Liver (tissue), 9 donors: Measurements from ENCODE around the gene C1QL1. TPM values are rescaled to one million over a fixed set of nuclear protein-coding genes. Genes with fewer than 3 reads are reported as not detected.

ENCODE experiments used
- DNase-seq: peaks from one replicate; pipeline ENCODE4 v3.0.0-alpha.2; 2017; ENCODE audit warnings: low spot score
- H3K27ac ChIP-seq, 2 donors: one replicate each; pipeline ENCODE4 v1.7.0; 2013; ENCODE audit warnings: inconsistent platforms in 2 of 2, low read length in 2 of 2, control low read depth in 1 of 2, low read depth in 1 of 2, mild to moderate bottlenecking in 1 of 2
- H3K27me3 ChIP-seq, 4 donors: one replicate each; pipeline versions ENCODE4 v1.6.1 to v1.7.0; 2013; ENCODE audit warnings: low read length in 3 of 4, inconsistent platforms in 1 of 4, mild to moderate bottlenecking in 1 of 4, moderate library complexity in 1 of 4; ENCODE audit not compliant: control insufficient read depth in 4 of 4, insufficient read depth in 4 of 4
- H3K36me3 ChIP-seq, 4 donors: one replicate each; pipeline versions ENCODE4 v1.6.1 to v1.7.0; 2013; ENCODE audit warnings: low read length in 3 of 4, mild to moderate bottlenecking in 3 of 4, low read depth in 1 of 4, moderate library complexity in 1 of 4; ENCODE audit not compliant: control insufficient read depth in 4 of 4, insufficient read depth in 3 of 4
- H3K4me1 ChIP-seq, 4 donors: one replicate each; pipeline versions ENCODE4 v1.6.1 to v1.7.0; 2013; ENCODE audit warnings: low read length in 3 of 4, mild to moderate bottlenecking in 3 of 4, moderate library complexity in 1 of 4; ENCODE audit not compliant: control insufficient read depth in 4 of 4, insufficient read depth in 4 of 4
- H3K4me3 ChIP-seq, 3 donors: one replicate each; pipeline versions ENCODE4 v1.6.1 to v1.7.0; 2013; ENCODE audit warnings: low read length in 3 of 3, control low read depth in 1 of 3, low read depth in 1 of 3, mild to moderate bottlenecking in 1 of 3
- H3K9ac ChIP-seq, 2 donors: one replicate each; pipeline ENCODE4 v1.7.0; 2013; ENCODE audit warnings: low read length in 2 of 2, mild to moderate bottlenecking in 2 of 2, moderate library complexity in 2 of 2, control low read depth in 1 of 2, low read depth in 1 of 2
- H3K9me3 ChIP-seq, 4 donors: one replicate each; pipeline versions ENCODE4 v1.6.1 to v1.7.0; 2013; ENCODE audit warnings: low read length in 3 of 4; ENCODE audit not compliant: control insufficient read depth in 4 of 4
- EGR1 ChIP-seq, 2 donors: IDR thresholded peaks; 2 replicates each; pipeline ENCODE4 v1.6.1; 2016 to 2018; ENCODE audit warnings: antibody characterized with exemption in 2 of 2, low read depth in 2 of 2
- FOXA1 ChIP-seq: IDR thresholded peaks from 2 replicates; pipeline ENCODE4 v1.6.1; 2016; ENCODE audit warnings: antibody characterized with exemption
- FOXA2 ChIP-seq: IDR thresholded peaks from 2 replicates; pipeline ENCODE4 v1.6.1; 2016; ENCODE audit warnings: antibody characterized with exemption
- GABPA ChIP-seq, 2 donors: IDR thresholded peaks in 1 of 2; conservative IDR thresholded peaks in 1 of 2; 2 replicates each; pipeline ENCODE4 v1.6.1; 2016; ENCODE audit warnings: antibody characterized with exemption in 2 of 2, mild to moderate bottlenecking in 1 of 2, moderate library complexity in 1 of 2
- HNF4A ChIP-seq, 2 donors: conservative IDR thresholded peaks; 2 replicates each; pipeline ENCODE4 v1.6.1; 2016; ENCODE audit warnings: antibody characterized with exemption in 2 of 2, mild to moderate bottlenecking in 2 of 2
- HNF4G ChIP-seq: IDR thresholded peaks from 2 replicates; pipeline ENCODE4 v1.6.1; 2016; ENCODE audit warnings: antibody characterized with exemption
- JUND ChIP-seq, 2 donors: IDR thresholded peaks; 2 replicates each; pipeline ENCODE4 v1.6.1; 2016; ENCODE audit warnings: antibody characterized with exemption in 2 of 2
- NR2F2 ChIP-seq: IDR thresholded peaks from 2 replicates; pipeline ENCODE4 v1.6.1; 2016; ENCODE audit warnings: antibody characterized with exemption
- RAD21 ChIP-seq, 2 donors: IDR thresholded peaks; 2 replicates each; pipeline ENCODE4 v1.6.1; 2016; ENCODE audit warnings: antibody characterized with exemption in 2 of 2, mild to moderate bottlenecking in 2 of 2
- RXRA ChIP-seq, 2 donors: IDR thresholded peaks; 2 replicates each; pipeline ENCODE4 v1.6.1; 2017 to 2018; ENCODE audit warnings: antibody characterized with exemption in 2 of 2, mild to moderate bottlenecking in 1 of 2
- SP1 ChIP-seq: IDR thresholded peaks from 2 replicates; pipeline ENCODE4 v1.6.1; 2018; ENCODE audit warnings: antibody characterized with exemption, mild to moderate bottlenecking
- TAF1 ChIP-seq: conservative IDR thresholded peaks from 2 replicates; pipeline ENCODE4 v1.6.1; 2016; ENCODE audit warnings: antibody characterized with exemption, mild to moderate bottlenecking
- YY1 ChIP-seq: IDR thresholded peaks from 2 replicates; pipeline ENCODE4 v1.6.1; 2016; ENCODE audit warnings: antibody characterized with exemption, mild to moderate bottlenecking
- WGBS: extraction: QIAGEN DNeasy Blood & Tissue Kit; methylation state at CpG from one replicate; pipeline ENCODE4 v1.1.7; 2013; 5-methylcytosine and 5-hydroxymethylcytosine counted together
- polyA plus RNA-seq, 2 donors: library from polyadenylated mRNA; stranded (reverse) in 1 of 2; unstranded in 1 of 2; fragments of 200-250 nt in 1 of 2; fragments of >200 nt in 1 of 2; fragmentation: Nextera tagmentation in 1 of 2; extraction: Ambion mirVana in 1 of 2; gene quantifications; one replicate each; pipeline versions ENCODE4 v1.2.1 to v1.2.3, GENCODE V29; 2013 to 2015
- total RNA-seq, 2 donors: library from RNA; depleted of rRNA; stranded (reverse); fragments of >200 nt; gene quantifications; one replicate each; pipeline ENCODE4 v1.2.3, GENCODE V29; 2014
- TF ChIP-seq, protein P1 (sequence below): IDR thresholded peaks from 2 replicates; pipeline ENCODE4 v1.6.1; 2016; ENCODE audit warnings: antibody characterized with exemption
- TF ChIP-seq, protein P2 (sequence below): IDR thresholded peaks from 2 replicates; pipeline ENCODE4 v1.6.1; 2016; ENCODE audit warnings: antibody characterized with exemption, mild to moderate bottlenecking
- TF ChIP-seq, protein P3 (sequence below): IDR thresholded peaks from 2 replicates; pipeline ENCODE4 v1.6.1; 2016; ENCODE audit warnings: antibody characterized with exemption
- TF ChIP-seq, protein P4 (sequence below): IDR thresholded peaks from 2 replicates; pipeline ENCODE4 v1.6.1; 2016; ENCODE audit warnings: antibody characterized with exemption
- TF ChIP-seq, protein P5 (sequence below): fragments of 150-350 bp; IDR thresholded peaks from 2 replicates; pipeline ENCODE4 v1.5.1; 2017; ENCODE audit warnings: improper control_type of control experiment, low read depth, low read length; ENCODE audit not compliant: missing input control
- donor health status: healthy.
- donor health status: healthy.
- donor health status: healthy.
- donor health status: healthy.
- donor health status: healthy.

C1QL1 gene
- total and polyA plus RNA-seq, 4 donors = 0.17 to 0.57 (median 0.23) TPM; not detected in 1

DNA sequence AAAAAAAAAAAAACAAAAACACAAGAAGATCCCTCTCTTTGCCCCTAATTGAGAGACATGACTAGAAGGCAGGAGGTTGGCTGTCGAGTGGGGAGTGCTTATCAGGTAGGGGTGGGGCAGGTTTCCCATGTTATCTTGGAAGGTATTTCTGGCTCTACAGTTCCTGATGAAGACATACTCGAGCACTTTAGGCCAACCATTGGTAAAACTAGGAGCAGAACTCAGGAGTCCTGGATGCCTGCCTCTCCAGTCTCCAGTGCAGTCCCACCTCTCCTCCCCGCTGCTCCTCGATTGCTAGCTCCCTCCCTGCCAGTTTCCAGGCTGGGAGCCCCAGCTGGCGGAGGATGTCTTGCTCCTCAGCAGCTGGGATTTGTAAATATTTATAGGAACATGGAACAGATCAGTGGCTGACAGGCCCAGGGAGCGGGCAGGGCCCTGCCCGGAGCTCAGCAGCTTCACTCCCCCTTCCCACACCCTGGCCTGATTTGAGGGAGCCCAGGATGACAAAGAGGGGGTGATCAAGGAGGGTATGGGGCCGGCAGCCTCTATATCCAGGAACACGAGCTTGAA is 11.4 kb upstream of the C1QL1 start:
- H3K27me3 ChIP-seq = no peaks in the 10 kb centered on the region
- 58% methylated on average over 9 of the region's 9 CpGs for WGBS
- no peak overlapping the region for H3K4me3 ChIP-seq
- H3K27ac ChIP-seq = peak overlapping the region in 1 of 2 donors; percentile 37
- H3K4me1 ChIP-seq = peaks cover 7 to 19% (median 14%) of the 10 kb centered on the region in 4 donors
- no peaks in the 10 kb centered on the region for H3K36me3 ChIP-seq
- H3K9ac ChIP-seq = no peak overlapping the region
- TF ChIP-seq, protein P1, sequence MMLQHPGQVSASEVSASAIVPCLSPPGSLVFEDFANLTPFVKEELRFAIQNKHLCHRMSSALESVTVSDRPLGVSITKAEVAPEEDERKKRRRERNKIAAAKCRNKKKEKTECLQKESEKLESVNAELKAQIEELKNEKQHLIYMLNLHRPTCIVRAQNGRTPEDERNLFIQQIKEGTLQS = no peak
- no peak for TF ChIP-seq RAD21 (IDR thresholded peaks at IDR 0.05)
- no peak for TF ChIP-seq HNF4G
- no peak for TF ChIP-seq HNF4A (conservative IDR thresholded peaks at IDR 0.05)
- TF ChIP-seq YY1 = no peak
- no peak for TF ChIP-seq SP1
- no peak for TF ChIP-seq FOXA1
- TF ChIP-seq EGR1 (IDR thresholded peaks at IDR 0.05; ENCODE audit: low read depth in 2 of 2) = no peak
- TF ChIP-seq, protein P2, sequence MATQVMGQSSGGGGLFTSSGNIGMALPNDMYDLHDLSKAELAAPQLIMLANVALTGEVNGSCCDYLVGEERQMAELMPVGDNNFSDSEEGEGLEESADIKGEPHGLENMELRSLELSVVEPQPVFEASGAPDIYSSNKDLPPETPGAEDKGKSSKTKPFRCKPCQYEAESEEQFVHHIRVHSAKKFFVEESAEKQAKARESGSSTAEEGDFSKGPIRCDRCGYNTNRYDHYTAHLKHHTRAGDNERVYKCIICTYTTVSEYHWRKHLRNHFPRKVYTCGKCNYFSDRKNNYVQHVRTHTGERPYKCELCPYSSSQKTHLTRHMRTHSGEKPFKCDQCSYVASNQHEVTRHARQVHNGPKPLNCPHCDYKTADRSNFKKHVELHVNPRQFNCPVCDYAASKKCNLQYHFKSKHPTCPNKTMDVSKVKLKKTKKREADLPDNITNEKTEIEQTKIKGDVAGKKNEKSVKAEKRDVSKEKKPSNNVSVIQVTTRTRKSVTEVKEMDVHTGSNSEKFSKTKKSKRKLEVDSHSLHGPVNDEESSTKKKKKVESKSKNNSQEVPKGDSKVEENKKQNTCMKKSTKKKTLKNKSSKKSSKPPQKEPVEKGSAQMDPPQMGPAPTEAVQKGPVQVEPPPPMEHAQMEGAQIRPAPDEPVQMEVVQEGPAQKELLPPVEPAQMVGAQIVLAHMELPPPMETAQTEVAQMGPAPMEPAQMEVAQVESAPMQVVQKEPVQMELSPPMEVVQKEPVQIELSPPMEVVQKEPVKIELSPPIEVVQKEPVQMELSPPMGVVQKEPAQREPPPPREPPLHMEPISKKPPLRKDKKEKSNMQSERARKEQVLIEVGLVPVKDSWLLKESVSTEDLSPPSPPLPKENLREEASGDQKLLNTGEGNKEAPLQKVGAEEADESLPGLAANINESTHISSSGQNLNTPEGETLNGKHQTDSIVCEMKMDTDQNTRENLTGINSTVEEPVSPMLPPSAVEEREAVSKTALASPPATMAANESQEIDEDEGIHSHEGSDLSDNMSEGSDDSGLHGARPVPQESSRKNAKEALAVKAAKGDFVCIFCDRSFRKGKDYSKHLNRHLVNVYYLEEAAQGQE = no peak
- TF ChIP-seq, protein P3, sequence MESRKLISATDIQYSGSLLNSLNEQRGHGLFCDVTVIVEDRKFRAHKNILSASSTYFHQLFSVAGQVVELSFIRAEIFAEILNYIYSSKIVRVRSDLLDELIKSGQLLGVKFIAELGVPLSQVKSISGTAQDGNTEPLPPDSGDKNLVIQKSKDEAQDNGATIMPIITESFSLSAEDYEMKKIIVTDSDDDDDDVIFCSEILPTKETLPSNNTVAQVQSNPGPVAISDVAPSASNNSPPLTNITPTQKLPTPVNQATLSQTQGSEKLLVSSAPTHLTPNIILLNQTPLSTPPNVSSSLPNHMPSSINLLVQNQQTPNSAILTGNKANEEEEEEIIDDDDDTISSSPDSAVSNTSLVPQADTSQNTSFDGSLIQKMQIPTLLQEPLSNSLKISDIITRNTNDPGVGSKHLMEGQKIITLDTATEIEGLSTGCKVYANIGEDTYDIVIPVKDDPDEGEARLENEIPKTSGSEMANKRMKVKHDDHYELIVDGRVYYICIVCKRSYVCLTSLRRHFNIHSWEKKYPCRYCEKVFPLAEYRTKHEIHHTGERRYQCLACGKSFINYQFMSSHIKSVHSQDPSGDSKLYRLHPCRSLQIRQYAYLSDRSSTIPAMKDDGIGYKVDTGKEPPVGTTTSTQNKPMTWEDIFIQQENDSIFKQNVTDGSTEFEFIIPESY = no peak
- TF ChIP-seq, protein P4, sequence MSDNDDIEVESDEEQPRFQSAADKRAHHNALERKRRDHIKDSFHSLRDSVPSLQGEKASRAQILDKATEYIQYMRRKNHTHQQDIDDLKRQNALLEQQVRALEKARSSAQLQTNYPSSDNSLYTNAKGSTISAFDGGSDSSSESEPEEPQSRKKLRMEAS = no peak
- TF ChIP-seq FOXA2 = no peak
- TF ChIP-seq RXRA (IDR thresholded peaks at IDR 0.05) = no peak
- TF ChIP-seq NR2F2 = no peak
- TF ChIP-seq, protein P5, sequence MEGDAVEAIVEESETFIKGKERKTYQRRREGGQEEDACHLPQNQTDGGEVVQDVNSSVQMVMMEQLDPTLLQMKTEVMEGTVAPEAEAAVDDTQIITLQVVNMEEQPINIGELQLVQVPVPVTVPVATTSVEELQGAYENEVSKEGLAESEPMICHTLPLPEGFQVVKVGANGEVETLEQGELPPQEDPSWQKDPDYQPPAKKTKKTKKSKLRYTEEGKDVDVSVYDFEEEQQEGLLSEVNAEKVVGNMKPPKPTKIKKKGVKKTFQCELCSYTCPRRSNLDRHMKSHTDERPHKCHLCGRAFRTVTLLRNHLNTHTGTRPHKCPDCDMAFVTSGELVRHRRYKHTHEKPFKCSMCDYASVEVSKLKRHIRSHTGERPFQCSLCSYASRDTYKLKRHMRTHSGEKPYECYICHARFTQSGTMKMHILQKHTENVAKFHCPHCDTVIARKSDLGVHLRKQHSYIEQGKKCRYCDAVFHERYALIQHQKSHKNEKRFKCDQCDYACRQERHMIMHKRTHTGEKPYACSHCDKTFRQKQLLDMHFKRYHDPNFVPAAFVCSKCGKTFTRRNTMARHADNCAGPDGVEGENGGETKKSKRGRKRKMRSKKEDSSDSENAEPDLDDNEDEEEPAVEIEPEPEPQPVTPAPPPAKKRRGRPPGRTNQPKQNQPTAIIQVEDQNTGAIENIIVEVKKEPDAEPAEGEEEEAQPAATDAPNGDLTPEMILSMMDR = no peak
- no peak for TF ChIP-seq GABPA (IDR thresholded peaks at IDR 0.05 in 1 of 2, conservative IDR thresholded peaks at IDR 0.05 in 1 of 2)
- no peak for TF ChIP-seq TAF1
- TF ChIP-seq JUND (IDR thresholded peaks at IDR 0.05) = no peak
- no peaks in the 10 kb centered on the region for H3K9me3 ChIP-seq
- no peak for DNase-seq
